LNCaP clone FGC (cell line): ENCODE results near the gene DCP1A.
"Not testable (repeated sequence)": the region's sequence is repeated elsewhere in the genome, so short reads cannot be mapped to it uniquely, and the experiment has no call there.

Source experiments
- DNase-seq: peaks from one replicate; pipeline ENCODE4 v3.0.0-alpha.2; 2011; ENCODE audit warnings: low read depth
- H3K4me3 ChIP-seq: 2 replicates; pipeline ENCODE4 v1.5.1; 2011; ENCODE audit warnings: mild to moderate bottlenecking, low read depth, low read length, control low read depth
- CTCF ChIP-seq: IDR thresholded peaks from 2 replicates; pipeline ENCODE4 v1.5.1; 2012; ENCODE audit warnings: mild to moderate bottlenecking; ENCODE audit not compliant: control insufficient read depth, insufficient read depth; ENCODE audit errors: extremely low read depth

DCP1A gene

GRCh38 chr3:53350652-53351051 lies 3.3 kb upstream of the DCP1A start:
- peak; percentile 77 for DNase-seq
- peak; percentile 64 for TF ChIP-seq CTCF
- H3K4me3 ChIP-seq, result no peak overlapping the region

- not testable (repeated sequence) for DNase-seq
- peak overlapping the region; percentile 87 for H3K4me3 ChIP-seq
Measured at GRCh38 chr3:53348118-53348517, 775 bp upstream of the DCP1A start.

- no peak for DNase-seq
- TF ChIP-seq CTCF, result no peak
- H3K4me3 ChIP-seq, result peak overlapping the region; percentile 87
Measured at GRCh38 chr3:53346922-53347260, 452 bp downstream of the DCP1A start.

- TF ChIP-seq CTCF, result no peak
- no peak for DNase-seq
- peak overlapping the region; percentile 87 for H3K4me3 ChIP-seq
Measured at GRCh38 chr3:53346514-53346913, 829 bp downstream of the DCP1A start.

GRCh38 chr3:53342353-53342752 lies 5.0 kb downstream of the DCP1A start:
- TF ChIP-seq CTCF, result no peak
- no peak overlapping the region for H3K4me3 ChIP-seq
- DNase-seq, result peak; percentile 53

GRCh38 chr3:53337167-53337940 lies 10.0 kb downstream of the DCP1A start:
- no peak for DNase-seq
- no peak for TF ChIP-seq CTCF
- H3K4me3 ChIP-seq, result no peak overlapping the region

GRCh38 chr3:53334742-53335141 lies 12.6 kb downstream of the DCP1A start:
- no peak overlapping the region for H3K4me3 ChIP-seq
- TF ChIP-seq CTCF, result no peak

GRCh38 chr3:53331871-53332270 lies 15.5 kb downstream of the DCP1A start:
- DNase-seq, result no peak
- no peak for TF ChIP-seq CTCF
- no peak overlapping the region for H3K4me3 ChIP-seq

More at GRCh38 chr3:53334742-53335141, 12.6 kb downstream of the DCP1A start:
- no peak for DNase-seq
